GM21447 (cell line): ENCODE measurements around the gene GRB10.

Experiments used
- ATAC-seq: cut with Tn5 transposase; IDR thresholded peaks from one replicate; pipeline ENCODE4 v1.9.1; 2021; ENCODE audit not compliant: unreplicated experiment

Gene GRB10

DNA sequence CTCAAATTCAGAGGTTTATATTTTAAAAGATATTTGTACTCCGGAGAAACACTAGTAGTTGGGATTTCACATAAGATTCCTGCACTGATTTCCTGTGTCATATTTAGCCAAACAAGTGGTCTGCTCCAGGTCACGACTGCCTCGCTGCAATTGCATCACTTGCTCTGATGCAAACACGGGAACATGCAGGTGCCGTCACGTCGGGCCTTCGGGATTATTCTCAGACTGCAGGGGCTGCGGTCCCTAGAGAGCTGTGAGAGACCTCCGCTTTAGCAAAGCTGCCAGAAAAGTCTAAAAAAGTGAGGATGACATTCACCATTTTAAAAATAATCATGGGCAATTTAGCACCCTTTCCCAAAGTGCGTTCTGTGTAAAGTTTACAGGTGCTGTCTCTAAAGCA, 124.0 kb downstream of the GRB10 start:
- no peak for ATAC-seq

- ATAC-seq, result no peak
Measured at GRCh38 chr7:50657912-50658311, 124.8 kb downstream of the GRB10 start.

DNA sequence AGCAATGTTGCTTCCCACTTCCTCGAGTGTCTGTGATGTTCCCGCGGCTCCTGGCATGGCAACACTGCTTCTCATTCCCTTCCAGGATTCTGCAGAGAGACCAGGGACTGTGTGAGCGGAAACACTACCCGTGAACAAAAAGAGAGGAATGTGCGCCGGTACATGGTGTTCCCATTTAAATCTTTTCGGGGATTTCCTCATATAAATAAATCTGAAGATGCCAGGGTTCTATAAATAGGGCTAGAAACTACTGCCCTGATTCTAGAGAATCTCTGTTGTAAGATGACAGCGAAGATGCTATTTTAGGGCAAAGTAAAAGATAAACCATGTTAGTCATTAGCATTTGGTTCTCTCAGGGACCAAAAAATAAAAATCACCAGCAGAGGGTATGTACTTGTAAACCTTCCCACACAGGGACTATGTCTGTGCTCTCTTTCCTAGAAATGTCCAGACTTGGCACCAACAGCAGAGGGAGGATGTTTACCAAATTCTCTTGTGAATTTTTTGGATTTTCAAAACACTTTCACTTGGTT, 125.3 kb downstream of the GRB10 start:
- ATAC-seq, result no peak

DNA sequence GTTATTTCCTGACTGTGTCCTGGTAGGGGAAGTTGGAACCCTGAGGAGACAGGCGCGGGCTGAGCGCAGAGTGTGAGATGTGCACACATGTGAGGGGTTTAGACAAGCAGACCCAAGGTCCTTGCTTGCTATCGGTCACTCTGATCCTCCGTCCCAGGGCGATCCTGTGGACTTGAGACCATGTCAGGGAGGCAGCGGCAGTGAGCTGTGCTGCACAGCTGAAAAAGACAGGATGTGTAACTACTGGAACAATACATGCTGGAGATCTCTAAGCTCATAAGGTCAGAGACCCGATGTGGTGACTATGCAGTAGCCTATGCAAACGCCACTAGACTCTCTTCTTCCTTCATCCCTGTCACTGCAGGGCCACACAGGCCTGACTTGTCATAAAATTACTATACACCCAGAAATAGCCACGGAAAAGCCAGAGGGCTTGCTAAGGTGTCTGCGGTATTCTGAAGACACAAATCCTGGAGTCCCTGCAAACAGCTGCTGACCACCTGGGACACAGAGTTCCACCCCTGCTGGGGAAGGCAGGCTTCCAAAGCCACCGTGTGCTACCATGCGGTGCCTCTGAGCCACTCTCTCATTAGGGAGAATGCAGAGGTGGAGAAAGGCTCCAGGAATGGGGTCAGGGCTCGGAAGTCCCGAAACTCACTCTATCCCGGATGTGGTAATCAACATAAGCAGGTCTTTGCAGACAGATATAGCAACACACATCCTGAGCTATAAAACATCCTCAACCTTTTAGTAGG, 126.4 kb downstream of the GRB10 start:
- ATAC-seq, result no peak

GRCh38 chr7:50655490-50655889, 127.2 kb downstream of the GRB10 start:
- no peak for ATAC-seq

- ATAC-seq, result no peak
Measured at GRCh38 chr7:50655020-50655419, 127.7 kb downstream of the GRB10 start.

- no peak for ATAC-seq
Measured at GRCh38 chr7:50653981-50654425, 128.7 kb downstream of the GRB10 start.

GRCh38 chr7:50653126-50653864, 129.4 kb downstream of the GRB10 start:
- ATAC-seq, result no peak

DNA sequence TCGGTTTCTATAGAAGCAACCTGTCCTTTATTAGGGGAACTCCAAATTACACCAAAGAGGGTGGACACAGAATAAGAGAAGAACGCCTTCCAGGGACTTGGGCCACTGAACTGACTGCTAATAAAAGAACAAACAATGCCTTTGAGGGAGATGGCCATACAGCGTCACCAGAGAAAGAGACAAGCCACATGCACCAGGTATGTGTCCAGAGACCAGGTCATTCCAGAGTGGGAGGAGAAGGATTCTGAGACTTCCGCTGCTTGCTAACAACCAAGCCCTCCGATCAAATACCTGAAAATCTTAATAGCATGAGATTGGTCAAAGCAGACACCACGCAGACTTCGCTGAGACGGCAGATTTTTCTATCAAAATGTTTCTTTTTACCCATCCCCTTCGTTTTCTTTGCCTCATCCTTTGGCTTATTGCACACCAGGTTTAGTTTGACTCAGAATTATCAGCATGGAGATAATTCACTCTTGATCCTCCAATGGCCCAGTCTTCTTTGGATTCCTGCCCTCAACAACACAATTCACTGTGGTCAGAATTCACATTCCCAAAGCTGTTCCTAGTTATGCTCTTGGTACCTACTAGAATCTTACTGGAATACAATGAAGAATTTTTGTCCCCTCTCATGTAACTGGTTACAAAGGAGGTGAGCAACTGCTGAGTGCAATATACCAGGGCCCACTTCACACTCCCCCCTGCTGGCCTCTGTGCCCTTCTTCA, 130.1 kb downstream of the GRB10 start:
- no peak for ATAC-seq

DNA sequence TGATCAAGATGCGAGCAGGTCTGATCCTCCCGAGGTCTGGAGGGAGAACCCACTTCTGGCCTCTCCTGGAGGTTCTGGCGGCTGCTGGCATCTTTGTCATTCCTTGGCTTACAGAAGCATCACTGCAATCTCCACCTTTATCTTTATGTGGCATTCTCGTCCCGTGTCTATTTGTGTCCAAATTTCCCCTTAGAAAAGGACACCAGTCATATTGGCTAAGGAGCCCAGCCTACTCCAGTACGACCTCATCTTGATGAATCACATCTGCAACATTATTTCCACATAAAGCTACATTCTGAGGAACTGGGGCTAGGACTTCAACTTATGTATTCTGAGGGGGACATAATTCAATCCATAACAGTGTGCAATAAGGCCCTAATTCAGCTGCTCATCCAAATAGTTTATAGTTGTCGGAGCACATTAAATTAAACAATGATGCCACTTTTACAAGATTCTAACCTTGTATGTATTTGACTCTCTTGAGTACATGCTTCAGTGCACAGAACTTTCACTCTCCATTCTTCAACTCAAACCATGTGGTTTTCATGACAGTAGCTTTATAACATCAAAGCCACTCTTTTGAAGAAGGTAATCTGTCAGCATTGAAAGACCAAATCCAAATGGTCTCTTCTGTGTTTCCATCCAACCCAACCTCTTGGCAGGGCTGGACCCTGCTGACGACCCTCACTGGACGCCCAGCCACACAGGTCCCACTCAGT, 131.3 kb downstream of the GRB10 start:
- peak; percentile 63 for ATAC-seq

DNA sequence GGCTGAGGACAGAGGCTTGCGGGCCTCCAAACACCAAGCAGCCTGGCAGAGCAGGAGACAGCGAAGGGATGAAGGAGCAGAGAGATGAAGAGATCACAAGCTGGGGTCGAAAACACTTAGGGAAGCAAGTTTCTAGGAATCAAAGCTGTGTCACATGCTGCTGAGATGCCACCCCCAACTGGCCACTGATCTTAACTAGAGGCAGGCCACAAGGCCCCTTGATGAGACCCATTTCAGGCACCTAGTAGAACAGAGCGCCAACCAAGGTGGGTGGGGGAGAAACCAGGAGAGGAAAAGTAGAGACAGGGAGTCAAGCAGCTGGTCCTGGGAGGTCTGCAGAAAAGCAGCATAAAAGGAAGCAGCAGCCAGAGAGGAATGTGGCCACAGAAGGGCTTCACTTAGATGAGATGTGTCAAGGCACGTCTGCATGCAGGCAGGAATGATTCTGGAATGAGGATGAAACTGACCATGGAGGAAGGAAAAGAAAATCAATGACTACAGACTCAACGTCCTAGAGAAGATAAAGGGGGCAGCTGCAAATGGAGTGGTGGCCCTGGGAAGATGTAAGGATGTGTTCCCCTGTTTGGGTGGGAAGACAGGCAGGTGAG, 132.5 kb downstream of the GRB10 start:
- ATAC-seq, result no peak

DNA sequence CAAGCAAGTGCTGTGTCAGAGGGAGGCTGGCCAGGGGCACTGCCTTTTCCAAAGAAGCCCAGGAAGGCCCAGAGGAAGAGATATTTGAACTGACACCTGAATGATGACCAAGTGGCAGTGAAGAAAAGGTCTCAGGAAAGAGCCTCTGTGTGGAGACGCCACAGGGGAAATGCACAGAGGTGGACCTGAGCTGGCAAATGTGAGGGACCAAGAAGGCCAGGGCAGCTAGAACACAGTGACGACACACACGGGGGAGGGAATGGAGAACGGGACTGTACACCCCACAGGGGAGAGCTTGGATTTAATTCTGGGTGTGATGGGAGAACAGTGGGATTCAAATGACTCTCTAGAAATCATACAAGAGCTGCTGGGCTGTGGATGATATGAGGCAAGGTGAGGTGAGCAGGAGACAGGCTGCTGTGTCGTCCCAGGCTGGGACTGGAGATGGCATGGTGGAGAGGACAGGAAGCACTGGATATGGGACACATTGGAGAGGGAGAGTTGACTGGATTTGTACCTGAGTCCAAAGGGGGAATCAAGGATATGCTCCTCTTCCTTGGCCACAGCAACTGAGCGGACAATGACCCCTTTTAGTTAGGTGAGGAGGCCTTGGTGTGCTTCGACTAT, 133.3 kb downstream of the GRB10 start:
- ATAC-seq, result no peak

- ATAC-seq, result no peak
Measured at GRCh38 chr7:50648570-50649169, 134.0 kb downstream of the GRB10 start.

DNA sequence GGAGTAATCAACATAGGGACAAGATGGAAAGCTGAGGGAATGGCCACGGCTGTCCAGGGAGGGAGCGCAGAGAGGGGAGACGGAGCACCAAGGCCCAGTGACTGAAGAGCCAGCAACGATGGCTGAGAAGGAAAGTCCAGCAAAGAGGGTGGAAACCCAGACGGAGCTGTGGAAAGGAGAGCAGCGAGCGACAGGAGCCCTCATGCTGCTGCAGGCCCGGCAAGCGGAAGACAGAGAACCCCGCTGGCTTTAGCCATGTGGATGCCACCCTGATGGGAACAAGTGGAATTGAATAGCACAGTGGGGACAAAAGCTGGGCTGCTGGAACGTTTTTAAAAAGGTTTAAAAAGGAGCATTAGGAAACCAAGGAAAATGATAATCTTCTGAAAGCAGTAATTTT, 134.6 kb downstream of the GRB10 start:
- no peak for ATAC-seq

DNA sequence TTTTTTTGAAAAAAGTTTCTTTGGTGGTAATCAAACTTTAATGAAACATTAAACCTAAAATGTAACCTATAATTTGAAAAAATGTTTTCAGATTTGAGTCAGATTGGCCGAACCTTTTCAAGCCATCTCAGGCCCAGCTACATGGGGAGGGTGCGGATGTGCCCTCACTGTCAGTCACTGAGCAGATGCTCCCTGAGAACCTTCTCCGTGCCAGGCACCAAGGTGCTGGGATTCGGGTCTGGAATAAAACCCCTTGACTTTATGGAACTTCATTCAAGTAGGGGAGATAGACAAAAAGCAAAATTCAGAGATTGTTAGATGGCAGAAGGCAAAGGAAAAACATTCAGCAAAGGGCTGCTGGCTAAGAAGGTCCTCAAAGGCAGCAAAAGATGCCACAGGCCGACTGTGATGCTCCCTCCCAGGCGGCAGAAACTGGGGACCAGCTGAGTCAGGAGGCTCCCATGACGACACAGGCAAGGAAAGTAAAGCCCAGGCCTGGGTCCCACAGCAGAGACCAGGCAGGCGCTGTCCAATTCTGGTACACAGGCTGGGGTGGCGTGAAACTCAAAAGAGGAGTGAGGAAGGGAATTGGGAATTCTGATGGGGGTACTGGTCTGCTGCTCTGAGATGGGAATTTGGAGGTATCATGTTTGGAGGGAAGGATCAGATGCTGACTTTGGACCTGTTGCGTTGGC, 135.3 kb downstream of the GRB10 start:
- no peak for ATAC-seq

DNA sequence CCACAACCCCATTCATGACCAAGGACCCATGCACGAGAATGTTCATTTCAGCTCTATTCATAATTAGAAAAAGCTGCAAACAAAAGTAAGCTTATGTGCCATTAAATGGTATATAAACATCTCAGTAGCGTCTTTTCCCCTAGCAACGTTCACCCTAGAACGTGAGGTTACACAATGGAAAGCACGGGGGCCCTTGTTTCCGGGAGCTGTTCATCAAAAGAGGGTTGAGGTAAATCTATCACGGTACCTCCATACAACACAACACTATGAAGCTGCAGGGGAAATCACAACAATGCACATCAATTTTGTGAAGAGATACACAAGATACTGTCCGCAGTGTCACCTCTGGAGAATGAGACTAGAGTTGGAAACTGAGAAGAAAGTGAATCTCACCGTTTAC, 136.6 kb downstream of the GRB10 start:
- ATAC-seq, result no peak

DNA sequence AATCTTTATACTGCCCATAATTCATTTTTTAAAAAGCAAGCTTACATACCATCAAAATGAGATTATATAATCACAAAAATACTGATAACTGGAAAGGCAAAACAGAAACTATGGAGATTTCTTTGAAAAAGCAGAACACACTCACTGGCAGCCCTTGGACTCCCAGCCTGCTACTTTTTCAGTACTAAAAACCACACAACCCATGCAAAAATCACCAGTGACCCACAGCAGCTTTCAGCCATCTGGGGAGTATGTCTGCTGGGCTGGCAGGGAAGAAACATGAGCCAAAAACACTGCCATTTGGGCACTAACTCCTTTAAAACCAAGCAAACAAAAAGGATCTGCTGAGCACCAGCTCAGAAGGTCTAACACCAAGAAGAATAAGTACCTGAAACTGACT, 137.5 kb downstream of the GRB10 start:
- no peak for ATAC-seq

GRCh38 chr7:50644586-50644985, 138.1 kb downstream of the GRB10 start:
- no peak for ATAC-seq

- ATAC-seq, result no peak
Measured at GRCh38 chr7:50644114-50644513, 138.6 kb downstream of the GRB10 start.
